Superior temporal gyrus (tissue), 1 donor: ENCODE measurements around the gene JAZF1.

Experiments
- DNase-seq: peaks from one replicate; pipeline ENCODE4 v3.0.0-alpha.2; 2016; ENCODE audit errors: extremely low spot score

Gene JAZF1

GRCh38 chr7:27967639-27968038 lies 213.0 kb downstream of the JAZF1 start:
- DNase-seq, result no peak

GRCh38 chr7:27966219-27966780 lies 214.3 kb downstream of the JAZF1 start:
- DNase-seq, result no peak

GRCh38 chr7:27965650-27966049 lies 214.9 kb downstream of the JAZF1 start:
- no peak for DNase-seq

- DNase-seq, result no peak
Measured at GRCh38 chr7:27964820-27965219, 215.8 kb downstream of the JAZF1 start.

- DNase-seq, result no peak
Measured at GRCh38 chr7:27963056-27963455, 217.5 kb downstream of the JAZF1 start.

GRCh38 chr7:27962273-27962672 lies 218.3 kb downstream of the JAZF1 start:
- DNase-seq, result no peak

- DNase-seq, result no peak
Measured at GRCh38 chr7:27961255-27961654, 219.3 kb downstream of the JAZF1 start.

- no peak for DNase-seq
Measured at GRCh38 chr7:27960415-27960814, 220.2 kb downstream of the JAZF1 start.

DNA sequence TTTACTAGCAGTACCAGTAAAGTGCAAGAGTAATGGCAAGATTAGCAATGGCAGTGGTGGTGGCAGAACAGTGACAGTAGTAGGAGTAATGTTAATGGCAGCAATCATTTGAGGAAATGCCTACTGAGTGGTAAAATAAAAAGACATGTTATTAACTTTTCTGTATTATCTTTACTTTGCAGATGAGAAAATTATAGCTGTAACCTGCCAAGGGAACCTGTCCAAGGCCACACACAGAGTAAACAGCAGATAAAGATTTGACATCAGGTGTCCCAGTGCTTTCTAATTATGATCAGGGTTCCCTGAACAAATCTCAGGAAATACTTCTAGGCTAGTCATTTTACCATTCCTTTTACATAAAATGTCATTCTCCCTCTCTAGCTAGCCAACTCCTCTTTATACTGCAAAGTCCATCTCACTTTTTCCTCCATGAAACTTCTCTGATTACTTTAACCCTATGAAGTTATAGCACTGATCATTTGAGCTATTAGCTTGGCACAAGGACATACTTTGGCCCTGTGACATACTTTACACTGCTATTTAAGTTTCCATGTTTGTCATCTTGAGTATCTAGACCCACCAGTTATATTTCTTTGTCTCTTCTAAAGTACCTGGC lies 221.6 kb downstream of the JAZF1 start:
- DNase-seq, result no peak

DNA sequence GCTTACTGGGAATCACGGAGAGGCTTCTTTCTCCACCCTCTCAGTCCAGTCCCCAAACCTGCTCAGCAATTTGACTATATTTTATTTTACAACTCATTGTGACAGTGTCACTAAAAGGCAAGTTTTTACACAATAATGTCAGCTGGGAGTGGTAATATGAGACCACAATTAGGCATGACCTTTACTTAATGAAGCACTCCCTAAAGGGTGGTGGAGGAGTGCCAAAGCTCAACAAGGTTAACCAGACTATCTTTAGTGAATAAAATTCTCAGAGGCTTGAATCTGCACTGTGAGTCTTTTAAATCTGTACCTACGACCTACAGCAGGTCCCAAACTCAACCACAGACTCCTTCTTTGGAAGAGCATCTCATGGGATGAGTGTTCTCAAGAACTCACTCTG lies 225.0 kb downstream of the JAZF1 start:
- no peak for DNase-seq

GRCh38 chr7:27955011-27955410 lies 225.6 kb downstream of the JAZF1 start:
- no peak for DNase-seq

DNA sequence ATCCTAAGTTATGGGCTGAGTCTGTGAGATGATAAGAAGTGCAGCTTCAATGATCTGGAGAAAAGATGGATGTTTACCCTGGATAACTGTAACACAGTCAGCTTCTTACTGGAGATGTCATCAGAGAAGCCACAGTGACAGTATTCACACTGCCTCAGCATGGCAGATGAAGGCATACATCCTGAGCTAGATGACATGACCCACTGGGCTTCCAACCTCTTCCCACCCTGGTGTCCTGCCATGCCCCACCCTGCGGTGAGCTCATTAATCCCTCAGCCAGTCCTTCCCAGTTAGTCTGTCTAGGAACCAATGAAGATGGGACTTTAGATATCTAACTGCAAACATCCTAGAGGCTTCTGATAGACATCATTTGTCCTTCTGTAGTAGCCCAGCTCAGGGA lies 226.8 kb downstream of the JAZF1 start:
- DNase-seq, result no peak

GRCh38 chr7:27953361-27953760 lies 227.2 kb downstream of the JAZF1 start:
- DNase-seq, result no peak

- DNase-seq, result no peak
Measured at GRCh38 chr7:27952456-27953285, 227.9 kb downstream of the JAZF1 start.

DNA sequence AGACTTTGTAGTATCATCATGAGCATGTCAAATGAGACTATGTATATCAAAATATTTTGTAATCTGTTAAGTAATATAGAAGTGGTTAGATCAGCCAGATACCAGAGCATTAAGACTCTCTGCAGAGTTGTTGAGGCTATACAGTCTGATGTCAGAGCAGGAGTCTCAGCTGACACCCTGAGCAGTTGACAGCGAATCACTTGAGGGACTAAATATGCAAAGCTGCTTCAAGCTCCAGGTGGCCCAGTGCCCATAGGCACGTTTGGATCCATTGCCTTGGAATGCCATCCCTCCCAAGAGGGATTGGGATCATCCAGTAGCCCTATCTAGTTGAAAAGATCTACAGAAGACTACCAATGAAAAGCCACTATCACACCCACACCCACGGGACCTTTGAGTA lies 230.5 kb downstream of the JAZF1 start:
- DNase-seq, result no peak

- no peak for DNase-seq
Measured at GRCh38 chr7:27948861-27949260, 231.7 kb downstream of the JAZF1 start.

DNA sequence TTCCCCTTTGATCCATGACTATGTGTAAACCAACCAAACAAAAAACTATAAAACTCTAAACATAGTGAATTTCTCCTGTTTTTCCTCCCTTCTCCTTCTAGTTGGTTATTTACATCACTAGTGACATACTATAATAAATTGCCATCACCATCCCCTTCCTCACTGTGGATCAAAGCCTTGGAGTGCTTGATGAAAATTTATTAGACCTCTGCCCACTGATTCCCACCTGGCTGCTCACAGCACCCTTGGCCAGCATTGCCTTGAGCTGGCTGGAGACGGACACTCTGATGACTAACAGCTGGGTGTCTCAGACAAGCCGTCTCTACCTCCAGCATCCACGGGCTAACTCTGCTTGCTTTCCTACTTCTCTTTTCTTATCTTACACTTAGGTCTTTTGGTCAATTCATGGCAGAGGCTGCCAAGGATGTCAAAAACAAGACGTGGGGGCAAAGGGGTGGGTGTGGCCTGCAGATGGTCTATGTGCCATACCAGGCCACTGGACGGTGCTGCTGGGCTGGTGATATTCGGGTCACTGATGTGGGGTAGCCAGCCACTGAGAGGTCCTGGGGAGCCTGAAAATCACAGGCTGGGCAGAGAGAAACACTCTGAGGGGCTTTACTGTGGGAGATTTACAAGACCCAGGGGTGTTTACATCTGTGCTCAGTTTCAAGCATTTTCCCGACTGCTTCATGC lies 232.9 kb downstream of the JAZF1 start:
- no peak for DNase-seq

GRCh38 chr7:27946351-27946750 lies 234.2 kb downstream of the JAZF1 start:
- no peak for DNase-seq

GRCh38 chr7:27945058-27945795 lies 235.4 kb downstream of the JAZF1 start:
- DNase-seq, result no peak

DNA sequence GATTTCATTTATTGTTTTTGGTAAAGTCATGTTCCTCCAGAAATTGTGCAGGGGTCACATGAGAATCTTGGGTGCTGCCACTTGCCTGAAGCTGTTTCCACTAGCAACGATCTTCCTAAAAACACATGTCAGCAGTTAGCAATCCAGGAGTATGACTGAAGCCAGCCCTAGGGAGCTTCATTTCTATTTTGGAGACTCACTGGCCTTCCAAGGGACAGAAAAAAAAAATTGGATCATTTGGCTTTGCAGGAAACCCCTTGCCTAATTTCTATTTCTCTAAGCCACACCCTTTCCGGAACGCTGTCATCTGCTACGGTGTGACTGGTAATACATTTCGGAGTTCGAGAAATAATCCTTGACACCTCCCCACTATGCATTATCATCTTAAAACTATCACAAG lies 236.0 kb downstream of the JAZF1 start:
- no peak for DNase-seq

- no peak for DNase-seq
Measured at GRCh38 chr7:27943241-27943640, 237.4 kb downstream of the JAZF1 start.

DNA sequence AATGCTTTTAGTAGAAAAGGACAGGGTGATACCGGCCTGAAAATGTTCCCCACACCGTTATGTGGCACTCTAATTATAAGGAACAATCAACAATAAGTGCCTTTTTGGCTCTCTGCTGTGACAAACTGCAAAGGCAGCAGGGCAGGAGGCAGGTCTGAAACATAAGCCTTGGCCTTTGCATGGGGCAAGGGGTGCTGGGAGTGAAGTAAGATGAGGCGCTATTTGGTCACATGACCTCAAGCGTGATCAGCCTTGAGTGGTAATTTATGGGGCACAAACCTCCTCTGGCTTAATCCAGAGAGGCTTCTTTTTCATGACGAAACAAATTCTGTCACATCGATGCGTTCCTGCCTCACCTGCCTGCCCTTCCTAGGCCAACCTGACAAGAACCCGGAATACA lies 237.9 kb downstream of the JAZF1 start:
- DNase-seq, result no peak
